Activated CD4-positive, alpha-beta T cell treated with anti-CD3 and anti-CD28 coated beads, Interleukin-2, amount 10 ng/mL, durations not matched to agents 24 days and 14 days (primary cell): Measurements from ENCODE around the gene TTLL10. TPM values are rescaled to one million over a fixed set of nuclear protein-coding genes. Genes with fewer than 3 reads are reported as not detected.

ENCODE experiments used
- DNase-seq: peaks from one replicate; pipeline ENCODE4 v3.0.0; 2022
- H3K27ac Mint-ChIP-seq: one replicate; pipeline ENCODE4 v1.8.0; 2022; ENCODE audit warnings: mild to moderate bottlenecking, mixed read lengths
- H3K27me3 Mint-ChIP-seq: one replicate; pipeline ENCODE4 v1.8.0; 2022; ENCODE audit warnings: mixed read lengths
- H3K36me3 Mint-ChIP-seq: one replicate; pipeline ENCODE4 v1.8.0; 2022; ENCODE audit warnings: low read depth, mild to moderate bottlenecking, mixed read lengths
- H3K4me1 Mint-ChIP-seq: one replicate; pipeline ENCODE4 v1.8.0; 2021; ENCODE audit warnings: mixed read lengths
- H3K4me3 Mint-ChIP-seq: one replicate; pipeline ENCODE4 v1.8.0; 2022; ENCODE audit warnings: mild to moderate bottlenecking, moderate library complexity, mixed read lengths
- H3K9me3 Mint-ChIP-seq: one replicate; pipeline ENCODE4 v1.8.0; 2021; ENCODE audit warnings: mixed read lengths
- intact Hi-C: fragments of 100-400 bp; cut with micrococcal nuclease; formaldehyde crosslinking; loops from one replicate; pipeline ENCODE4 v1.15.1; 2023
- total RNA-seq: library from RNA; stranded (reverse); gene quantifications from 2 replicates; pipeline ENCODE4 v1.2.3, GENCODE V29; 2022

Gene TTLL10
- total RNA-seq, 1 donor from 2014 or later = not detected

- Mint-ChIP-seq H3K36me3 (peaks cover 3% of the 10 kb centered on the region), H3K27ac (no peak overlapping the region), H3K4me3 (no peak overlapping the region), H3K4me1 (no peaks in the 10 kb centered on the region), H3K9me3 (no peaks in the 10 kb centered on the region), H3K27me3 (no peaks in the 10 kb centered on the region)
- no peak for DNase-seq
- intact Hi-C loops = no loop called here
Observed at GRCh38 chr1:1239614-1240347, 66.1 kb downstream of the TTLL10 start.

- Mint-ChIP-seq H3K27ac (no peak overlapping the region), H3K27me3 (no peaks in the 10 kb centered on the region), H3K4me1 (no peaks in the 10 kb centered on the region), H3K36me3 (no peaks in the 10 kb centered on the region), H3K4me3 (no peak overlapping the region), H3K9me3 (no peaks in the 10 kb centered on the region)
- no peak for DNase-seq
- intact Hi-C loops = no loop called here
Observed at GRCh38 chr1:1240348-1240732, 66.7 kb downstream of the TTLL10 start.

DNA sequence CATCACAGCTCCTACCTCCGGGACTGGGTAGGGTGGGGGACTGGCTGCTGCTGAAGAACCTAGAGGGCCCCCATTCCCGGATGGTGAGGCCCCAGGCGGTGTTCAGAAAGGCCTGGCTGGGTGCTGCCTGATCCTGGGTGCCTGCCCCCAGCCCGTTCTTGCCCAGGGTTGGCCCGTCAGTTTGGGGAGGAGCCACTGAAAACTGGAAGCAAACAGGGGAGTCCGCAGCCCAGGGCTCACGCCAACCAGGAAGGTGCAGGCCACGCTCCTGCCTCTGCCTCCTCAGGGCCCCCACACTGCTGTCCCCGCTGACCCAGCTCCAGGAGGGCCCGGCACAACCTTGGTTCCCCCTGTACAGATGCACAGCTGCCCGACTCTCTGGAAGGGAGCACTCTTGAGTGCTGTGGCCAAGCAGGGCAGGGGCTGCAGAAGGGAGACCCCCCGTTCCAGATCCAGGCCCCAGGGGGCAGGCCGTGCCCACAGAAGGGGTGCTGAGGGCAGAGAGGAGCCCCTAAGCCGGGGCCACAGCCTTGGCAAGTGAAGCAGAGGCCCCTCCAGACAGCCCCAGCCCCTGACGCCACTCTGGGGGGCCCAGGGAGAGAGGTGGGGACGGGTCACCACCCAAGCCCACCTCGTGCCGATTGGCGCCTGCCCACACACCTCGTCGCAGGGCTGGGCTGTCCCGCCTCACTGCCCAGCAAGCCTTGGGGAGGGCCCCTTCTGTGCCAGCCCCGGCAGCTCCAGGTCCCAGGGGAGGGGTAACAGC is 67.3 kb downstream of the TTLL10 start:
- H3K4me3 Mint-ChIP-seq = no peak overlapping the region
- no peak overlapping the region for H3K27ac Mint-ChIP-seq
- H3K27me3 Mint-ChIP-seq = no peaks in the 10 kb centered on the region

DNA sequence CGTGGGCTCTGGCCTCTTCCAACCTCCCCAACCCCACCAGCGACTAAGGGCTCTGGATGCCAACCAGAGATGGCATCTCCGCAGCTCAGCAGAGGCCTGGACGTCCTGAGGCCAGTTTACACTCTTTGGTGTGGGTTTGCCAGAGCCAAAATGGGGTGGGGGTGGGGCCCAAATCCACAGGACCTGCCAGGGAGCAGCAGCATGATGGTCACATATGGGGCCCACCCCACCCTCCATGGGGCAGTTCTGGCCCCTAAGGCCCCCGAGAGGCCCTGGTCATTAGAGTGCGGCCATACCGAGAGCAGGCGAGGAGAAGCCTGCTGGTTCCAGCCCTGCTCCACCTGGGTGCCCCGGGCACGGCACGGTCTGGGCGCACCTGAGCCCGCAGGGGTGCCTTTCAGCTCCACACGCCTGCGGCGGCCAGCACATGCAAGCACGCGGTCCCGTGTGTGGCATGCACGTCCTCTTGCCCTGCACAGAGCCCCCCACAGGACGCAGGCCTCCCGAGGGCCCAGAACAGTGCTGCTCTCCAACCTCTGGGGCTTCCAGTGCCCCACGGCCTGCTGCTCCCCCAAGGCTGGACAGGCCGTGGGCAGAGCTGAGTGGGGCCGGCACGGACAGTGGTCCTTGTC is 68.0 kb downstream of the TTLL10 start:
- no peaks in the 10 kb centered on the region for H3K27me3 Mint-ChIP-seq
- H3K36me3 Mint-ChIP-seq = no peaks in the 10 kb centered on the region
- H3K27ac Mint-ChIP-seq = no peak overlapping the region
- H3K4me3 Mint-ChIP-seq = no peak overlapping the region
- H3K9me3 Mint-ChIP-seq = no peaks in the 10 kb centered on the region
- no peak for DNase-seq
- intact Hi-C loops = no loop called here
- no peaks in the 10 kb centered on the region for H3K4me1 Mint-ChIP-seq

More for the DNA sequence above, 67.3 kb downstream of the TTLL10 start:
- Mint-ChIP-seq H3K9me3 (no peaks in the 10 kb centered on the region), H3K4me1 (no peaks in the 10 kb centered on the region), H3K36me3 (no peaks in the 10 kb centered on the region)
- DNase-seq = no peak
- intact Hi-C loops = no loop called here

DNA sequence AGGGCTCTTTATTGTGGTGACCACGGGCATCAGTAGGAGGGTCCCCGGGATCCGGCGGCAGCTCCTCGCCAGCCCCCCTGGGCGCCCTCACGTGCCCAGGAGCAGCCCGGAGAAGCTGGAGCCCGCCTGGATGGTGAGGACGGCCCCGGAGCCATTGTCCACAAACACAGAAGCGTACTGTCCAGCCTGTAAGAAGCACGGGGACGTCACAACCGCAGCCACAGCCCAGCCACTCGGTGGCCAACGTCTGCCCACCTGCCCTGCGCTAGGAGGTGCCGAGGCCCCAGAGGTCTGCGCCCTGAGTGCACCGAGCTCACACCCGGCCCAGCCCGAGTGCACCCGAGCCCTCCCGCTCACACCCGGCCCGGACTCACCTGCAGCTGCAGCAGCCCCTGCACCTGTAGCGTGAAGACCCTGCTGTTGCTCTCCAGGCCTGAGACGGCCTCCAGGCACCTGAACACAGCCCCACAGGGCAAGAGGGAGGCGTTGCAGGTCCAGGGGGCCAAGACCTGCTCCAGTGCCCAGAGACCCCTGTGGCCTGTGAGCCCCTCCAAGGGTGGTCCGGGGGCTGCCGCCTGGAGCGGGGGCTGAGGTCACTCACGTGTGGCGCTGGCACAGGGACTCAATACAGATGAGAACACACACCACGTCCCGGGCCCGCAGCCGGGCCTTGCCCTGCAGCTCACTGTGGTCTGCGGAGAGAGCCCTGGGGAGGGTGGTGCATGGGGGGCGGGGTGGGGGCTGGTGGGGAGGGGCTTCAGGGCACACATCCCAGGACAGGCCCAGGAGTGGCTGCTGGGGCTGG is 69.0 kb downstream of the TTLL10 start:
- no peaks in the 10 kb centered on the region for H3K9me3 Mint-ChIP-seq
- intact Hi-C loops = no loop called here
- H3K4me3 Mint-ChIP-seq = no peak overlapping the region
- no peak for DNase-seq
- H3K4me1 Mint-ChIP-seq = no peaks in the 10 kb centered on the region
- H3K36me3 Mint-ChIP-seq = no peaks in the 10 kb centered on the region
- no peaks in the 10 kb centered on the region for H3K27me3 Mint-ChIP-seq
- H3K27ac Mint-ChIP-seq = no peak overlapping the region

- Mint-ChIP-seq H3K27me3 (no peaks in the 10 kb centered on the region), H3K4me1 (no peaks in the 10 kb centered on the region), H3K9me3 (no peaks in the 10 kb centered on the region), H3K36me3 (no peaks in the 10 kb centered on the region), H3K4me3 (no peak overlapping the region), H3K27ac (no peak overlapping the region)
- intact Hi-C loops = no loop called here
- no peak for DNase-seq
Observed at GRCh38 chr1:1243266-1243660, 69.6 kb downstream of the TTLL10 start.

DNA sequence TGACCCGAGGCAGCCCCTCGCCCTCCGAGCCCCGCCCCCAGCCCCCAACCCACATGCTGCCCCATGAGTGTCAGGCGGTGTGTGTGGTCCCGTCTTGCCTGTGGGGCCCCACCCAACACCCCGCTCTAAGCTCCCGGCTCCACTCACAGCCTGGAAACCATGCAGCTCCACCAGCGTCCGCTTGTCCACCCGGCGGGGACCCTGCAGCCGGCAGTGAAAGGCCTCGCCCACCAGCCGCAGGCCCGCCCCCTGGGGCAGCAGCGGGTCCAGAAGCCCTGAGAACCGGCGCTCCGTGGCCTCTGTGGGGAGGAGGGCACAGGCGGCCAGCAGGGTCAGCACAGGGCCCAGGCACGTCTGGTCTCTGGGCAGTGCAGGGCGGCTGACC is 70.1 kb downstream of the TTLL10 start:
- no peak for DNase-seq
- H3K4me3 Mint-ChIP-seq = no peak overlapping the region
- intact Hi-C loops = no loop called here
- no peaks in the 10 kb centered on the region for H3K36me3 Mint-ChIP-seq
- no peaks in the 10 kb centered on the region for H3K9me3 Mint-ChIP-seq
- no peak overlapping the region for H3K27ac Mint-ChIP-seq
- no peaks in the 10 kb centered on the region for H3K27me3 Mint-ChIP-seq
- no peaks in the 10 kb centered on the region for H3K4me1 Mint-ChIP-seq

DNA sequence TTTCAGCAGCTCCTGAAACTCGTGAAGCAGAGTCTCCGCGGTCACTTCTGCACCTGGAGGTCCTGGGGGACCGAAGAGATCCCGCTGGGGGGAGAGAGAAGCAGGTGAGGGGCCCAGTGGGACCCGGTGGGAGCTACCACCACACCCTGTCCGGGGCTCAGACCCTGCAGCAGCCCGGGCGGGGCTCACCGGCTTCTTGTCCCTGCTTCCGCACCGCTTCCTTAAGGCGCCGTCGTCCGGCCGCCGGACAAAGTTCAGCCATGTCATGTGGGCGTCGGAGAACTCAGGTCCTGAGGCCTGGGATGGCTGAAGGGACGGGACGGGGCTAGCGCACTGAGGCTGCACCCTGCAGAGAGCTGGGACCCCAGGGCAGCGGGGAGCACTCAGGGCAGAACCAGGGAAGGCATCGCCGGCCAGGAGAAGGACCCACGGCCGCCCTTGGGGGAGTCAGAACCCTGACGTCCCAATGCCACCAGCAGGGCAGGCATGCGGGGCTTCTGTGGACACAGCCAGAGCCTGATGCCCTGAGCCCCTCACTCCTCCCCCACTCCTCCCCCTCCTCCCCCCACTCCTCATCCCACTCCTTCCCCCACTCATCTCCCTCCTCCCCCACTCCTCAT is 70.6 kb downstream of the TTLL10 start:
- H3K9me3 Mint-ChIP-seq = no peaks in the 10 kb centered on the region
- H3K4me1 Mint-ChIP-seq = no peaks in the 10 kb centered on the region
- H3K4me3 Mint-ChIP-seq = no peak overlapping the region
- no peaks in the 10 kb centered on the region for H3K27me3 Mint-ChIP-seq
- H3K27ac Mint-ChIP-seq = no peak overlapping the region
- no peak for DNase-seq
- intact Hi-C loops = no loop called here
- no peaks in the 10 kb centered on the region for H3K36me3 Mint-ChIP-seq

- H3K4me1 Mint-ChIP-seq = peaks cover 1% of the 10 kb centered on the region
- H3K36me3 Mint-ChIP-seq = no peaks in the 10 kb centered on the region
- H3K9me3 Mint-ChIP-seq = no peaks in the 10 kb centered on the region
- no peak for DNase-seq
- H3K27ac Mint-ChIP-seq = no peak overlapping the region
- no peak overlapping the region for H3K4me3 Mint-ChIP-seq
- intact Hi-C loops = no loop called here
- H3K27me3 Mint-ChIP-seq = no peaks in the 10 kb centered on the region
Observed at GRCh38 chr1:1245178-1245816, 71.6 kb downstream of the TTLL10 start.

GRCh38 chr1:1245817-1246576 is 72.3 kb downstream of the TTLL10 start:
- no peak overlapping the region for H3K27ac Mint-ChIP-seq
- H3K36me3 Mint-ChIP-seq = peaks cover 2% of the 10 kb centered on the region
- peaks cover 3% of the 10 kb centered on the region for H3K4me1 Mint-ChIP-seq
- H3K4me3 Mint-ChIP-seq = no peak overlapping the region
- intact Hi-C loops = no loop called here
- H3K27me3 Mint-ChIP-seq = no peaks in the 10 kb centered on the region
- no peaks in the 10 kb centered on the region for H3K9me3 Mint-ChIP-seq
- no peak for DNase-seq

DNA sequence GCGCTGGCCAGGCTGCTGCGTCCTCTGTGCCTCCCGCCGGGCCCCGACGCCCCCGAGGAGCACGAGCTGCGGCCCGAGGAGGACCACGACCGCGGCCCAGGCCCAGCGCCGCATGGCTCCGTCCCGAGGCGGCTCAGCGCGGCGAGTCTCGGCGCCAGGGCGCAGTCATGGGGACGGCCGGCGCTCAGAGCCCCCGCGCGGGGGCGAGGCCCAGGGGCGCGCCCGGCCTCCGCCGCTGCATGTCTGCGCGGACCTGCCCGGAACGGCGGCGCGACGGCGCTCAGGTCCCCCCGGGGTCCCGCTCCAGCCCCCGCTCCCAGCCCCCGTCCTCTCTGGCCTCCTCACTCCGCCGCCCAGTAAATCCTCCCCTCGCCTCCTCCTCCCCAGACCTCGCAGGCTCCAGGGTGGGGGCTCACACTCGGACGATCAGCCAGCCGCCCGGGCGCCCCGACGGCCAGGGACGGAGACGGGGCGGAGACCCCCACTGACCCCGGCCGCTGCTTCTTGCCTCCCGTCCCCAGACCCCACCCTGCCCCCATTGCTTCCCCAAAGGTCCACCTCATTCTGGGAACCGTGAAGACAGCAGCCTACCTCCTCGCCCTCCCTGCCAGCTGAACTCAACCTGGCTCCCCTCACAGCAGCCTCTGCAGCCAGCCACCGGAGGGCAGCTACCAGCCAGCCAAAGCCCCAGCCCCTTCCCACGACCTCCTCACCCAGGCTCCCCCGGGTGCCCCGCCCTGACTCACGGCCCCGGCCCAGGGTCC is 73.1 kb downstream of the TTLL10 start, which contains the start of gene C1QTNF12:
Gene C1QTNF12 (minus strand): TSS at position 146 of the 764 bp plus-strand sequence. CDS start 32 bp downstream, at position 114.
- H3K27ac Mint-ChIP-seq = no peak within 1 kb of the TSS
- H3K4me1 Mint-ChIP-seq = peaks cover 5% of the 10 kb centered on the region
- no peaks in the 10 kb centered on the region for H3K27me3 Mint-ChIP-seq
- H3K9me3 Mint-ChIP-seq = no peaks in the 10 kb centered on the region
- DNase-seq = no peak
- peaks cover 3% of the 10 kb centered on the region for H3K36me3 Mint-ChIP-seq
- H3K4me3 Mint-ChIP-seq = no peak within 1 kb of the TSS
- intact Hi-C loops = no loop called here

DNA sequence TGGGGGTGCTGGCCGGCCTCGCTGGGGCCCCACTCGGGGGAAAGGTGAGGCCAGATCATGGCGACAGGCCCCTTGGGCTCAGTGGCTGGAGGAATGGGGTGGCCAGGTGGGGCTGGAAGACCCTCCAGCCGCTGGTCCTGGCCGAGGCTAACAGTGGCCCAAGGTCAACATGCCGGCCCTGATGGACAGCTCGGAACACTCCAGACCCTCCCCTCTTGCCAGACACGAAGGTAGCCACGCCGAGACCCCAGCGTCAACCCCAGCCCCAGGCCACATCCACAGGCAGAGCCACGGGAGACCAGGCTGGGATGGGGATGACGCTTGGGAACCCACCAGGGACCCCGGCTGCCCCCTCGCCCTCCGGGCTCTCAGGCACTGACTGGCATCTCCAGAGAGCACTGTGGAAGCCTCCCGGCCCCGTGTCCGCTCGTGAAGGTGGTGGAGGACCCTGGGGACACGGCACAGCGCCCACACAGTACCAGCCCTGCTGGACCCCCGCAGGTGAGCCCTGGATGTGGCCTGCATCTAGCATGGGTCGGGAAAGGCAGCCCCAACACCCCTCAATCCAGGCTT is 73.7 kb downstream of the TTLL10 start:
- DNase-seq = no peak
- no peaks in the 10 kb centered on the region for H3K9me3 Mint-ChIP-seq
- H3K27me3 Mint-ChIP-seq = no peaks in the 10 kb centered on the region
- peaks cover 5% of the 10 kb centered on the region for H3K36me3 Mint-ChIP-seq
- no peak overlapping the region for H3K27ac Mint-ChIP-seq
- intact Hi-C loops = no loop called here
- peaks cover 5% of the 10 kb centered on the region for H3K4me1 Mint-ChIP-seq
- no peak overlapping the region for H3K4me3 Mint-ChIP-seq
